IMR-90 (cell line): Measurements from ENCODE around the gene NOL4L. TPM values are rescaled to one million over a fixed set of nuclear protein-coding genes. Genes with fewer than 3 reads are reported as not detected.

Experiments used
- ATAC-seq: fragments of 200-7000 bp; cut with Tn5 transposase; 2 replicates; pipeline ENCODE4 v1.9.1; 2020; ENCODE audit warnings: low read depth, mild to moderate bottlenecking, moderate library complexity
- BruUV-seq: library from RNA; stranded (reverse); fragments of 400-500 nt; replicated peaks from 2 replicates; lab custom pipeline; 2021; lab: Mats Ljungman, UMichigan
- CTCF ChIA-PET: fragments of 300-600 bp; formaldehyde crosslinking; extraction: SDS; loops from one replicate; lab custom pipeline; 2021; ENCODE audit warnings: antibody characterized with exemption; lab: Yijun Ruan, JAX
- POLR2A ChIA-PET: fragments of 300-600 bp; sonication (Branson Sonifier 250); formaldehyde crosslinking; loops from one replicate; lab custom pipeline; 2022; ENCODE audit warnings: antibody characterized with exemption; ENCODE audit not compliant: unreplicated experiment; lab: Charles Lee
- DNase-seq: peaks from one replicate; pipeline ENCODE4 v3.0.0; 2013
- H2AFZ ChIP-seq: replicated peaks from 2 replicates; pipeline ENCODE3; 2013; ENCODE audit warnings: low read length, mild to moderate bottlenecking; ENCODE audit not compliant: poor library complexity
- H2AK5ac ChIP-seq: 2 replicates; pipeline ENCODE4 v1.6.1; 2013; ENCODE audit warnings: low read depth, low read length, inconsistent platforms
- H2AK9ac ChIP-seq: replicated peaks from 2 replicates; pipeline ENCODE3; 2013; ENCODE audit warnings: mild to moderate bottlenecking, low read depth, low read length, moderate library complexity; ENCODE audit not compliant: poor library complexity
- H2BK120ac ChIP-seq: 2 replicates; pipeline ENCODE4 v1.6.1; 2013; ENCODE audit warnings: low read depth, low read length, inconsistent platforms
- H2BK15ac ChIP-seq: 3 replicates; pipeline ENCODE4 v1.6.1; 2013; ENCODE audit warnings: low read depth, low read length, inconsistent platforms
- H2BK20ac ChIP-seq: 2 replicates; pipeline ENCODE4 v1.6.1; 2013; ENCODE audit warnings: low read depth, mild to moderate bottlenecking, inconsistent platforms, low read length, moderate library complexity
- H2BK5ac ChIP-seq: 2 replicates; pipeline ENCODE4 v1.6.1; 2013; ENCODE audit warnings: mild to moderate bottlenecking, low read depth, low read length, inconsistent platforms; ENCODE audit not compliant: poor library complexity, severe bottlenecking
- H3K14ac ChIP-seq: replicated peaks from 2 replicates; pipeline ENCODE4 v1.6.1; 2013; ENCODE audit warnings: low read depth, low read length, inconsistent platforms
- H3K18ac ChIP-seq: 2 replicates; pipeline ENCODE4 v1.6.1; 2013; ENCODE audit warnings: low read depth, low read length, control low read depth
- H3K23ac ChIP-seq: 2 replicates; pipeline ENCODE4 v1.6.1; 2013; ENCODE audit warnings: low read depth, low read length, inconsistent platforms
- H3K27ac ChIP-seq: 2 replicates; pipeline ENCODE4 v1.5.1; 2013; ENCODE audit warnings: mild to moderate bottlenecking, control low read depth, low read length; ENCODE audit not compliant: insufficient read depth
- H3K27me3 ChIP-seq: 2 replicates; pipeline ENCODE4 v1.6.1; 2013; ENCODE audit warnings: low read length; ENCODE audit not compliant: control insufficient read depth, insufficient read depth
- H3K36me3 ChIP-seq: 2 replicates; pipeline ENCODE4 v1.6.1; 2013; ENCODE audit warnings: low read length, mixed read lengths; ENCODE audit not compliant: control insufficient read depth, insufficient read depth
- H3K4ac ChIP-seq: 2 replicates; pipeline ENCODE4 v1.6.1; 2013; ENCODE audit warnings: low read depth, low read length, inconsistent platforms
- H3K4me1 ChIP-seq: 2 replicates; pipeline ENCODE4 v1.6.1; 2013; ENCODE audit warnings: low read length, mixed read lengths; ENCODE audit not compliant: control insufficient read depth, insufficient read depth
- H3K4me2 ChIP-seq: 2 replicates; pipeline ENCODE4 v1.6.1; 2013; ENCODE audit warnings: low read depth, mild to moderate bottlenecking, control low read depth, low read length, moderate library complexity
- H3K4me3 ChIP-seq: 2 replicates; pipeline ENCODE4 v1.5.1; 2013; ENCODE audit warnings: low read depth, mild to moderate bottlenecking, control low read depth, low read length, moderate library complexity; ENCODE audit not compliant: insufficient read depth
- H3K56ac ChIP-seq: 2 replicates; pipeline ENCODE4 v1.6.1; 2013; ENCODE audit warnings: low read length, inconsistent platforms; ENCODE audit not compliant: insufficient read depth; ENCODE audit errors: extremely low read depth
- H3K79me1 ChIP-seq, 2 experiments: 2 replicates each; pipeline ENCODE4 v1.6.1; 2013; ENCODE audit warnings: low read length in 2 of 2, inconsistent platforms in 1 of 2, low read depth in 1 of 2
- H3K9ac ChIP-seq: 2 replicates; pipeline ENCODE4 v1.6.1; 2013; ENCODE audit warnings: low read depth, low read length, control low read depth
- H3K9me1 ChIP-seq: 2 replicates; pipeline ENCODE4 v1.6.1; 2013; ENCODE audit warnings: low read length, inconsistent platforms; ENCODE audit not compliant: insufficient read depth
- H3K9me3 ChIP-seq: 2 replicates; pipeline ENCODE4 v1.6.1; 2013; ENCODE audit warnings: low read length; ENCODE audit not compliant: control insufficient read depth, insufficient read depth
- H4K20me1 ChIP-seq: 2 replicates; pipeline ENCODE4 v1.6.1; 2013; ENCODE audit warnings: low read length, inconsistent platforms; ENCODE audit not compliant: insufficient read depth
- H4K5ac ChIP-seq: 2 replicates; pipeline ENCODE4 v1.6.1; 2013; ENCODE audit warnings: mild to moderate bottlenecking, low read depth, low read length, control low read depth
- H4K8ac ChIP-seq, 2 experiments: 2 replicates each; pipeline ENCODE4 v1.6.1; 2013; ENCODE audit warnings: low read depth in 2 of 2, low read length in 2 of 2, control low read depth in 1 of 2, inconsistent platforms in 1 of 2
- H4K91ac ChIP-seq: 2 replicates; pipeline ENCODE4 v1.6.1; 2013; ENCODE audit warnings: low read depth, low read length, inconsistent platforms; ENCODE audit not compliant: insufficient read depth
- MAZ ChIP-seq: IDR thresholded peaks from 2 replicates; pipeline ENCODE4 v1.6.1; 2012; ENCODE audit warnings: low read depth, mild to moderate bottlenecking, low read length, improper control_type of control experiment, moderate library complexity, borderline replicate concordance
- WGBS, 2 experiments: methylation state at CpG; one replicate each; pipeline versions ENCODE4 v1.1.5 to v1.1.7; 2013; ENCODE audit warnings: missing lambda C conversion rate in 2 of 2; ENCODE audit not compliant: insufficient read length in 1 of 2; ENCODE audit errors: extremely low coverage in 2 of 2; 5-methylcytosine and 5-hydroxymethylcytosine counted together
- dilution Hi-C: fragments of 300-500 bp; cut with HindIII; formaldehyde crosslinking; loops from one replicate; pipeline ENCODE4 v1.14.3; 2018; ENCODE audit warnings: low sequenced_read_pairs; ENCODE audit not compliant: unreplicated experiment
- in situ Hi-C: fragments of 300-500 bp; cut with MboI; formaldehyde crosslinking; loops from 3 replicates; pipeline ENCODE4 v1.14.3; 2019; ENCODE audit warnings: low sequenced_read_pairs, inconsistent platforms, mixed read lengths
- intact Hi-C: fragments of 100-400 bp; cut with micrococcal nuclease; formaldehyde crosslinking; loops from 2 replicates; pipeline ENCODE4 v1.10.0; 2022
- polyA plus RNA-seq, 3 experiments: library from polyadenylated mRNA; depleted of rRNA; stranded (reverse); fragments of >200 nt; gene quantifications; 2 replicates each; pipeline ENCODE4 v1.2.3, GENCODE V29; 2012; ENCODE audit warnings: low replicate concordance in 1 of 3
- total RNA-seq: library from RNA; depleted of rRNA; stranded (reverse); fragments of >200 nt; gene quantifications from 2 replicates; pipeline ENCODE4 v1.2.3, GENCODE V29; 2012

The NOL4L gene
- total and polyA plus RNA-seq, 2 of the 4 experiments (the other 2 are of a cell fraction): 4.7 to 13.3 TPM

DNA sequence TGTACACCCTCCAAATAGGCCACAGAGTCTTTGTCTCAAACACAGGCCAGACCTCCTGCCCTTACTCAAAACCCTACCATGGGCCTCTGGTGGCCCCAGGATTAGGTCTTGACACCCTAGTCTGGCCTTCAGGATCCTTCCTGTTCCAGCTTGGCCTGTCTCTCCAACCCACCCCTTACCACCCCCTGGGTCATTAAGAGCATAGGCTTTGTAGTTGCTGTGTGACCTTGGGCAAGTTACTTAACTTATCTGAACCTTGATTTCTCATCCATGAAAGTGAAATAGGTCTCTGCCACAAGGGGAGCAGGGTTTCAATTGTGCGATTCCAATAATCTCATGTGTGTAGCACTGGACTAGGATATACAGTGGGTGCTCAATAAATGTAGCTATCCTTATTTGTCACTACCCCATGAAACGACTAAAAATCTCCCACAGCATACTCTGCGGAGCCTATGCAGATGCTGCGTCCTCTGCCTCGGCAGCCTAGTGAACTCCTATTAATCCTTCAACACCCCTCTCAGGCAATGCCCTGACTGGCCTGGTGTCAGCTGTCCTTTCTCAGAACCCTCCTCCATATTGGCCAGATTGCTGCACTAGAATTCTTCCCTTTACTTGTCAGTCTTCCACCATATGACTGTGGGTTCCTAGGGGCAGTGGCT, 39.7 kb upstream of the NOL4L start:
- intact Hi-C loops: loop anchor here (10.0 kb wide), 1 partner anchor 60 kb away; no protein-coding TSS in a partner anchor
- WGBS, 2 experiments: no CpG with 5 or more reads among the region's 5 CpGs
- no peak overlapping the region for H3K56ac ChIP-seq

More for the DNA sequence above, 39.7 kb upstream of the NOL4L start:
- no peak for DNase-seq
- Histone ChIP-seq H3K27ac (no peak overlapping the region), H2AK5ac (no peak overlapping the region), H3K4me2 (no peak overlapping the region), H2BK15ac (no peak overlapping the region), H3K4me3 (no peak overlapping the region), H3K27me3 (peaks cover 39% of the 10 kb centered on the region), H2BK20ac (no peak overlapping the region), H3K23ac (no peak overlapping the region), H4K20me1 (no peaks in the 10 kb centered on the region), H3K18ac (no peak overlapping the region), H3K9me3 (no peaks in the 10 kb centered on the region), H3K9ac (no peak overlapping the region), H2AFZ (no peak overlapping the region), H2BK120ac (no peak overlapping the region), H4K8ac (no peak overlapping the region), H3K14ac (no peak overlapping the region), H4K91ac (no peak overlapping the region), H4K5ac (no peak overlapping the region), H3K9me1 (no peaks in the 10 kb centered on the region), H3K79me1 (no peaks in the 10 kb centered on the region), H3K4ac (no peak overlapping the region), H3K4me1 (peaks cover 2% of the 10 kb centered on the region; the same call in 1 of the 2 replicates), H3K36me3 (no peaks in the 10 kb centered on the region), H2BK5ac (no peak overlapping the region), H2AK9ac (no peak overlapping the region)
- dilution Hi-C loops: no loop called here
- ATAC-seq: no peak
- no peak for TF ChIP-seq MAZ
- in situ Hi-C loops: no loop called here
- BruUV-seq: no TSS peak
- ChIA-PET CTCF (no interaction called here), POLR2A (no interaction called here)
